ENCODE measurements around the gene HMGB2.

Gene HMGB2

DNA sequence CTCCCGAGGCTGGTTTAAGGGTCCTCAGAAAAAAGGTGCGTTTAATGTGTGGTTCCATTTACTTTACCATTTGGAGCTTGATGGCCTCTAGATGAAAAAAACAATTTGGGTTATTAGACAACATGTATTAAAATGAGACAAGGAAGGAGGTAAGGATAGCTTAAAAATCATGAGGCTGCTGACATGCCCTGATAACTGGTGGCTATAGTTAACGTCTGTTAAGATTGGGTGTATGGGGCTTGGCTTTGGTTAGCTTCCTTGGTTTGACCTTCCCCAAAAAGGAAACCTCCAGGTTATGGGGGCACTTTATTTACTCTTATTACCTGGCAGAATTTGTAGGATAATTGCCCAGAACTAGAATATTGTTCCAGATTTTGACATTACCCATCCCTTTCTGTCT is 51.5 kb downstream of the HMGB2 start:
- no peak for DNase-seq

GRCh38 chr4:173282256-173282562 is 51.9 kb downstream of the HMGB2 start:
- DNase-seq: no peak

DNA sequence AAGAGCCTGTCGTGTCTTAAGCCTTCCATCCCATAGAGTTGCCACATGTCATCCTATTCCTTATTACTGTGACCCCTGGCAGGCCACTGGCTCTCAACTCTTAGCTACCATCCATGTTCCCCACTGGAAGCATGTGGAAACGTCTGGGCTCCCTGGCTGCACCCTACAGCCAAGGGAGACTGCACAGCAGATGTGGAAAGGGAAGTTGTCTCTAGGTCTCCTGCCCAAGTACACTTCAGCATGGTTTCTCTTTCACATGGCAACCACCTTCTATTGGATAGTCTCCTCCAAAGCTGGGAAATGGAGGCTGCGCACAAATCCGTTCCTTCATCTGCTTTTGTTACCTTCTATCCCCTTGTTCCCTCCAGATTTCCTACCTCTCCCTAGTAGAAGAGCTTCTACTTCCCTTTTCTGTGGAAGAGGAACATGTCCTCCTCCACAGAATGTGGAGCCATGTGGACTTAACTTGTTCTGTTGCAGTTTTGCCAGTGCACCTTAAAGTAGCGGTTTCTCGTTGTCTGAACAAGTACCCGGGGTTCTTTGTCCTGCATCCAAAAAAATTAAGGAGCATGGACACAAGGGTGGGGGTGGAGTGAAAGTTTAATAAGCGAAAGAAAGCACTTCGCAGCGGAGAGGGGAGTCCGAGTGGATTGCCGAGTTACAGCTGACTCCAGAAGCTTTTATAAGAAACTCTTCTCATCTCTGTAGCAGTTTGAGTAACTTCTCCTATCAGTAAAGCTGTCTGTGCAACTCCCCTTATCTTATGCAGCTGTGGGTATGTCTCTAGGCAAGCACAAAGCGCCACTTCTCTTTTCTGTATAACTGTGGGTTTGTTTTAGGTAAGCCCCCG is 52.5 kb downstream of the HMGB2 start:
- no peak for DNase-seq

All from activated CD4-positive, alpha-beta T cell treated with anti-CD3 and anti-CD28 coated beads, Interleukin-2, amount 50 U/mL, for 16 hours (primary cell).